SK-N-SH (cell line): ENCODE results near the gene TRAPPC3. TPM values are rescaled to one million over a fixed set of nuclear protein-coding genes. Genes with fewer than 3 reads are reported as not detected.

Source experiments
- CTCF ChIA-PET: fragments of 300-600, 350-600 bp; formaldehyde crosslinking; extraction: SDS; loops from one replicate; lab custom pipeline; 2021; lab: Yijun Ruan, JAX
- POLR2A ChIA-PET: fragments of 350-600 bp; sonication (Branson Sonifier 250); formaldehyde crosslinking; extraction: SDS; loops from one replicate; lab custom pipeline; 2020; ENCODE audit warnings: antibody characterized with exemption, inconsistent platforms; lab: Yijun Ruan, JAX
- DNase-seq: peaks from one replicate; pipeline ENCODE4 v3.0.0; 2012
- H2AFZ ChIP-seq: fragments of 200-600 bp; sonication (generic); 2 replicates; pipeline ENCODE4 v1.8.1; 2016; ENCODE audit warnings: antibody characterized with exemption, mild to moderate bottlenecking, low read depth
- H3F3A ChIP-seq: fragments of 200-600 bp; sonication (generic); replicated peaks from 2 replicates; pipeline ENCODE3; 2016; ENCODE audit warnings: antibody characterized with exemption, mild to moderate bottlenecking; ENCODE audit not compliant: insufficient read depth
- H3K27ac ChIP-seq, 2 experiments: fragments of 200-500 bp in 1 of 2; fragments of 200-600 bp in 1 of 2; sonication (Bioruptor generic) in 1 of 2; sonication (generic), shearing (Covaris generic) in 1 of 2; 2 replicates each; pipeline versions ENCODE4 v1.5.1 to v1.6.1; 2014 to 2016; ENCODE audit warnings: low read depth in 2 of 2, inconsistent platforms in 1 of 2, low read length in 1 of 2, mild to moderate bottlenecking in 1 of 2, mixed read lengths in 1 of 2
- H3K27me3 ChIP-seq: fragments of 200-600 bp; sonication (generic), shearing (Covaris generic); 2 replicates; pipeline ENCODE4 v1.6.1; 2016; ENCODE audit warnings: mixed run types; ENCODE audit not compliant: insufficient read depth
- H3K36me3 ChIP-seq, 2 experiments: fragments of 200-500 bp in 1 of 2; fragments of 200-600 bp in 1 of 2; sonication (Bioruptor generic) in 1 of 2; sonication (generic) in 1 of 2; replicated peaks in 1 of 2; 2 replicates each; pipeline versions ENCODE3 to v1.5.1; 2014 to 2016; ENCODE audit warnings: low read length in 1 of 2, mild to moderate bottlenecking in 1 of 2; ENCODE audit not compliant: insufficient read depth in 2 of 2, control insufficient read depth in 1 of 2
- H3K4me1 ChIP-seq, 2 experiments: fragments of 200-500 bp in 1 of 2; fragments of 200-600 bp in 1 of 2; sonication (Bioruptor generic) in 1 of 2; sonication (generic), shearing (Covaris generic) in 1 of 2; 2 replicates each; pipeline versions ENCODE4 v1.5.1 to v1.6.1; 2014 to 2016; ENCODE audit warnings: low read depth in 1 of 2, low read length in 1 of 2, mixed run types in 1 of 2; ENCODE audit not compliant: insufficient read depth in 2 of 2, control insufficient read depth in 1 of 2
- H3K4me2 ChIP-seq: fragments of 200-600 bp; sonication (generic), shearing (Covaris generic); 2 replicates; pipeline ENCODE4 v1.6.1; 2017; ENCODE audit warnings: mixed run types
- H3K4me3 ChIP-seq, 2 experiments: fragments of 200-500 bp in 1 of 2; fragments of 200-600 bp in 1 of 2; sonication (Bioruptor generic) in 1 of 2; sonication (generic), shearing (Covaris generic) in 1 of 2; 2 replicates each; pipeline versions ENCODE4 v1.5.1 to v1.8.1; 2014 to 2016; ENCODE audit warnings: low read depth in 2 of 2, inconsistent platforms in 1 of 2, low read length in 1 of 2, mild to moderate bottlenecking in 1 of 2, mixed read lengths in 1 of 2, moderate library complexity in 1 of 2
- H3K79me2 ChIP-seq: fragments of 200-600 bp; sonication (generic); 2 replicates; pipeline ENCODE4 v1.8.1; 2017; ENCODE audit warnings: mild to moderate bottlenecking; ENCODE audit not compliant: insufficient read depth
- H3K9ac ChIP-seq: fragments of 200-600 bp; sonication (generic); 2 replicates; pipeline ENCODE4 v1.6.1; 2017; ENCODE audit warnings: mixed run types
- H3K9me2 ChIP-seq: fragments of 200-600 bp; sonication (generic); 2 replicates; pipeline ENCODE4 v1.6.1; 2017; ENCODE audit warnings: mixed run types
- H3K9me3 ChIP-seq: fragments of 200-600 bp; sonication (generic); 2 replicates; pipeline ENCODE4 v1.6.1; 2017; ENCODE audit warnings: mixed run types, mild to moderate bottlenecking, moderate library complexity
- H4K20me1 ChIP-seq: fragments of 200-600 bp; sonication (generic); 2 replicates; pipeline ENCODE4 v1.6.1; 2017; ENCODE audit warnings: mild to moderate bottlenecking, mixed run types; ENCODE audit not compliant: insufficient read depth
- CHD2 ChIP-seq: fragments of 150-350 bp; IDR thresholded peaks from 2 replicates; pipeline ENCODE4 v1.6.1; 2018; ENCODE audit warnings: low read length; ENCODE audit not compliant: partially characterized antibody
- ELF1 ChIP-seq: IDR thresholded peaks from 2 replicates; pipeline ENCODE4 v1.4.0; 2012
- EZH2phosphoT487 ChIP-seq: fragments of 200-600 bp; sonication (generic); IDR thresholded peaks from 2 replicates; pipeline ENCODE4 v1.6.1; 2017; ENCODE audit warnings: low read depth, mixed run types, mild to moderate bottlenecking, antibody characterized with exemption, moderate library complexity, borderline replicate concordance
- FOSL2 ChIP-seq: IDR thresholded peaks from 2 replicates; pipeline ENCODE4 v1.4.0; 2012; ENCODE audit warnings: low read depth, mild to moderate bottlenecking, moderate library complexity, borderline replicate concordance
- FOXM1 ChIP-seq: IDR thresholded peaks from 2 replicates; pipeline ENCODE4 v1.4.0; 2012; ENCODE audit warnings: low read depth, mild to moderate bottlenecking
- GABPA ChIP-seq: IDR thresholded peaks from 2 replicates; pipeline ENCODE4 v1.4.0; 2012; ENCODE audit warnings: low read depth, mild to moderate bottlenecking
- IRF3 ChIP-seq: fragments of 150-350 bp; IDR thresholded peaks from 2 replicates; pipeline ENCODE4 v1.6.1; 2016; ENCODE audit warnings: mild to moderate bottlenecking, low read depth, low read length
- MEF2A ChIP-seq: IDR thresholded peaks from 2 replicates; pipeline ENCODE4 v1.4.0; 2012; ENCODE audit warnings: low read depth, borderline replicate concordance
- POLR2AphosphoS5 ChIP-seq: IDR thresholded peaks from 2 replicates; pipeline ENCODE4 v1.6.1; 2012; ENCODE audit warnings: low read depth, low read length
- RCOR1 ChIP-seq: fragments of 150-350 bp; IDR thresholded peaks from 2 replicates; pipeline ENCODE4 v1.6.1; 2017; ENCODE audit warnings: antibody characterized with exemption, low read length
- TAF1 ChIP-seq: IDR thresholded peaks from 2 replicates; pipeline ENCODE4 v1.6.1; 2012; ENCODE audit warnings: low read depth, mild to moderate bottlenecking, low read length, moderate library complexity, borderline replicate concordance
- TEAD4 ChIP-seq: IDR thresholded peaks from 2 replicates; pipeline ENCODE4 v1.4.0; 2012; ENCODE audit warnings: mild to moderate bottlenecking, borderline replicate concordance; ENCODE audit not compliant: insufficient read depth
- USF1 ChIP-seq: IDR thresholded peaks from 2 replicates; pipeline ENCODE4 v1.4.0; 2012; ENCODE audit warnings: low read depth, borderline replicate concordance
- USF2 ChIP-seq: fragments of 150-350 bp; IDR thresholded peaks from 2 replicates; pipeline ENCODE4 v1.6.1; 2017; ENCODE audit warnings: antibody characterized with exemption, low read length, low read depth, borderline replicate concordance
- WGBS: methylation state at CpG from one replicate; pipeline ENCODE4 v1.1.6; 2017; ENCODE audit warnings: low lambda C conversion rate; 5-methylcytosine and 5-hydroxymethylcytosine counted together
- polyA plus RNA-seq, 3 experiments: library from polyadenylated mRNA; depleted of rRNA; stranded (reverse); fragments of >200 nt; gene quantifications; 2 replicates each; pipeline ENCODE4 v1.2.3, GENCODE V29; 2012
- TF ChIP-seq, protein P1 (sequence below): IDR thresholded peaks from 2 replicates; pipeline ENCODE4; 2012
- TF ChIP-seq, protein P2 (sequence below): IDR thresholded peaks from 2 replicates; pipeline ENCODE4 v1.4.0; 2012; ENCODE audit warnings: low read depth, borderline replicate concordance

TRAPPC3 gene
- polyA plus RNA-seq, 1 of the 3 experiments (the other 2 are of a cell fraction) = 149 TPM

- no peak for TF ChIP-seq RCOR1
- TF ChIP-seq, protein P1, sequence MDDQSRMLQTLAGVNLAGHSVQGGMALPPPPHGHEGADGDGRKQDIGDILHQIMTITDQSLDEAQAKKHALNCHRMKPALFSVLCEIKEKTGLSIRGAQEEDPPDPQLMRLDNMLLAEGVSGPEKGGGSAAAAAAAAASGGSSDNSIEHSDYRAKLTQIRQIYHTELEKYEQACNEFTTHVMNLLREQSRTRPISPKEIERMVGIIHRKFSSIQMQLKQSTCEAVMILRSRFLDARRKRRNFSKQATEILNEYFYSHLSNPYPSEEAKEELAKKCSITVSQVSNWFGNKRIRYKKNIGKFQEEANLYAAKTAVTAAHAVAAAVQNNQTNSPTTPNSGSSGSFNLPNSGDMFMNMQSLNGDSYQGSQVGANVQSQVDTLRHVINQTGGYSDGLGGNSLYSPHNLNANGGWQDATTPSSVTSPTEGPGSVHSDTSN = no peak
- TF ChIP-seq GABPA = no peak
- TF ChIP-seq, protein P2, sequence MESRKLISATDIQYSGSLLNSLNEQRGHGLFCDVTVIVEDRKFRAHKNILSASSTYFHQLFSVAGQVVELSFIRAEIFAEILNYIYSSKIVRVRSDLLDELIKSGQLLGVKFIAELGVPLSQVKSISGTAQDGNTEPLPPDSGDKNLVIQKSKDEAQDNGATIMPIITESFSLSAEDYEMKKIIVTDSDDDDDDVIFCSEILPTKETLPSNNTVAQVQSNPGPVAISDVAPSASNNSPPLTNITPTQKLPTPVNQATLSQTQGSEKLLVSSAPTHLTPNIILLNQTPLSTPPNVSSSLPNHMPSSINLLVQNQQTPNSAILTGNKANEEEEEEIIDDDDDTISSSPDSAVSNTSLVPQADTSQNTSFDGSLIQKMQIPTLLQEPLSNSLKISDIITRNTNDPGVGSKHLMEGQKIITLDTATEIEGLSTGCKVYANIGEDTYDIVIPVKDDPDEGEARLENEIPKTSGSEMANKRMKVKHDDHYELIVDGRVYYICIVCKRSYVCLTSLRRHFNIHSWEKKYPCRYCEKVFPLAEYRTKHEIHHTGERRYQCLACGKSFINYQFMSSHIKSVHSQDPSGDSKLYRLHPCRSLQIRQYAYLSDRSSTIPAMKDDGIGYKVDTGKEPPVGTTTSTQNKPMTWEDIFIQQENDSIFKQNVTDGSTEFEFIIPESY = no peak
- TF ChIP-seq TAF1 = no peak
- TF ChIP-seq, all 33 proteins: peak for 0
These were observed 26.1 kb upstream of the TRAPPC3 start (continued) for GRCh38 chr1:36175137-36176095.

DNA sequence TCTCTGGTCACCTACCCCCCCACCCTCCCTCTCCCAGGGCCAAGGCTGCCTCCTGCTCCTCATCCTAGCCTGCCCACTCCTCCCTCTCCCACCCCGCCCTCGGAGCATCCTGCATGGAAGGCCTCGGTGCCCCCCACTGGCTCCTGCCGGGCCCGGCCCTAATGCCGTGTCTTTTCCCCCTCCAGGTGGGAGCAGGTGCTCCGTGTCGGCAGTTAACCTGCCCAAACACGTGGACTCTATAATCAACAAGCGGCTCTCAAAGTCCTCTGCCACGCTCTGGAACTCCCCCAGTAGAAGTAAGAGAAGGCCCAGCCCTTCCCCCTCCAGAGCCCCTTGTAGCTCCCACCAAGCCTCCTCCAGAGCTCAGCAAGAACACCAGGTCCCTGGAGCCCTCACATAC, 25.4 kb upstream of the TRAPPC3 start:
- Histone ChIP-seq H3K36me3 (peaks cover 56 to 68% of the 10 kb centered on the region in 2 experiments), H3K27ac (peak overlapping the region in 1 of 2 experiments; percentile 46; a peak in 2 of 4 replicates), H3K4me2 (no peak overlapping the region), H4K20me1 (peaks cover 48% of the 10 kb centered on the region), H3K79me2 (peaks cover 71% of the 10 kb centered on the region), H3K4me1 (peaks cover 0 to 15% of the 10 kb centered on the region in 2 experiments; a peak in 2 of 4 replicates), H3K27me3 (no peaks in the 10 kb centered on the region), H3F3A (peaks cover 9% of the 10 kb centered on the region), H3K9me2 (no peaks in the 10 kb centered on the region), H3K4me3 (no peak overlapping the region), H3K9ac (no peak overlapping the region; the same call in 1 of the 2 replicates), H2AFZ (no peak overlapping the region), H3K9me3 (no peaks in the 10 kb centered on the region)
- DNase-seq = no peak
- CTCF ChIA-PET = interaction anchor here (1.0 to 1.1 kb wide), 2 partner anchors 13 to 14 kb away, joined by 3 read pairs; no protein-coding TSS in a partner anchor
- POLR2A ChIA-PET = interaction anchor here (1.2 kb wide), 1 partner anchor 13 kb away, joined by 3 read pairs; no protein-coding TSS in a partner anchor
- 94% methylated on average over 11 of the region's 11 CpGs for WGBS
- TF ChIP-seq USF1 (no peak), FOXM1 (no peak), TEAD4 (no peak), TAF1 (no peak), FOSL2 (no peak), GABPA (no peak), POLR2AphosphoS5 (no peak), USF2 (no peak), EZH2phosphoT487 (no peak), RCOR1 (no peak), ELF1 (no peak), MEF2A (no peak), CHD2 (no peak), IRF3 (no peak)
- TF ChIP-seq, protein P2 = no peak
- TF ChIP-seq, protein P1 = no peak
